ENCODE results near the gene MRLN. TPM values are rescaled to one million over a fixed set of nuclear protein-coding genes. Genes with fewer than 3 reads are reported as not detected.
A peak's percentile ranks its signal among the peaks of the same experiment; 100 is the strongest.

The MRLN gene
- total and polyA plus RNA-seq, 10 of the 15 experiments (the other 5 are each of a cell fraction or from before 2014, with no cell fraction given) = 0.19 TPM; not detected in 9

DNA sequence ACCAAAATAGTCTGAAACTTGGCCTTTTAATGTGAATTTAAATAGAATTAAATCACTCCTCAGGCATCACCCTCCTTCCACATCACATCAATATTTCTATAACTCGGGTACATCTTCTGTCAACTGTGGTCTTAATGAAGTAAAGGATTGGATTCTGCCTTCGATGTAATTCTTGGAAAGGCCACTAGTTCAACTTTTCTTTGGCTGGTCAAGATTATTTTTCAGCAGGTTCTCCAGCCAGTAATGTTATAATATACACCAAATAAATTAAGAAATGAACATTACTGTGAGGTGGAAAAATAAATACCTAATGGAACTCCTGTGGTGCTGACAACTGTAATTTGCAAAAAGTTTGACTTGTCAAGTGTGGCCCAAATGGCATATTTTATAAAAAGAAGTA lies 33.9 kb downstream of the MRLN start:
- H3K4me2 ChIP-seq (ENCODE audit: control insufficient read depth, insufficient read depth) = no peak overlapping the region
- RAD21 ChIA-PET (ENCODE audit: unreplicated experiment) = interaction anchor here (0.6 kb wide), 1 partner anchor 55 kb away, joined by 3 read pairs; no protein-coding TSS in a partner anchor
- no peak for DNase-seq (ENCODE audit: low read depth, low spot score)
- CTCF ChIA-PET = no interaction called here
- no peaks in the 10 kb centered on the region for H3K4me1 ChIP-seq (ENCODE audit: control insufficient read depth, insufficient read depth, low read length)
- no peaks in the 10 kb centered on the region for H3K27me3 ChIP-seq (replicated peaks in 1 of 2; ENCODE audit: control insufficient read depth in 2 of 2, insufficient read depth in 2 of 2, low read length in 1 of 2)
- in situ Hi-C loops (cut with MboI) (no loop called here), intact Hi-C loops (cut with micrococcal nuclease; ENCODE audit: unreplicated experiment) (no loop called here)
- H3K4me3 ChIP-seq = no peak overlapping the region
- WGBS (ENCODE audit: insufficient coverage, insufficient replicate concordance, low lambda C conversion rate, missing lambda C conversion rate) = 0% methylated on average over 2 of the region's 2 CpGs
- no peaks in the 10 kb centered on the region for H3K79me2 ChIP-seq (ENCODE audit: control insufficient read depth, insufficient read depth, low read length)
- no peaks in the 10 kb centered on the region for H4K20me1 ChIP-seq (ENCODE audit: control insufficient read depth, insufficient read depth)
- SMC1A ChIA-PET (ENCODE audit: uncharacterized antibody, unreplicated experiment) = interaction anchor here (1.1 kb wide), 1 partner anchor 88 kb away, joined by 4 read pairs; no protein-coding TSS in a partner anchor
- no peak overlapping the region for H3K27ac ChIP-seq (ENCODE audit: control insufficient read depth, insufficient read depth)
- POLR2A ChIA-PET = no interaction called here
- ATAC-seq = no peak
- H3K36me3 ChIP-seq (ENCODE audit: control insufficient read depth in 2 of 2, insufficient read depth in 2 of 2, low read length in 1 of 2) = no peaks in the 10 kb centered on the region
- H2AFZ ChIP-seq (ENCODE audit: control insufficient read depth, low read depth, low read length) = no peak overlapping the region
- TF ChIP-seq HDAC2 (IDR thresholded peaks at IDR 0.05) (no peak), MXI1 (IDR thresholded peaks at IDR 0.05; ENCODE audit: low read depth, low read length) (no peak)
- TF ChIP-seq, protein P1, sequence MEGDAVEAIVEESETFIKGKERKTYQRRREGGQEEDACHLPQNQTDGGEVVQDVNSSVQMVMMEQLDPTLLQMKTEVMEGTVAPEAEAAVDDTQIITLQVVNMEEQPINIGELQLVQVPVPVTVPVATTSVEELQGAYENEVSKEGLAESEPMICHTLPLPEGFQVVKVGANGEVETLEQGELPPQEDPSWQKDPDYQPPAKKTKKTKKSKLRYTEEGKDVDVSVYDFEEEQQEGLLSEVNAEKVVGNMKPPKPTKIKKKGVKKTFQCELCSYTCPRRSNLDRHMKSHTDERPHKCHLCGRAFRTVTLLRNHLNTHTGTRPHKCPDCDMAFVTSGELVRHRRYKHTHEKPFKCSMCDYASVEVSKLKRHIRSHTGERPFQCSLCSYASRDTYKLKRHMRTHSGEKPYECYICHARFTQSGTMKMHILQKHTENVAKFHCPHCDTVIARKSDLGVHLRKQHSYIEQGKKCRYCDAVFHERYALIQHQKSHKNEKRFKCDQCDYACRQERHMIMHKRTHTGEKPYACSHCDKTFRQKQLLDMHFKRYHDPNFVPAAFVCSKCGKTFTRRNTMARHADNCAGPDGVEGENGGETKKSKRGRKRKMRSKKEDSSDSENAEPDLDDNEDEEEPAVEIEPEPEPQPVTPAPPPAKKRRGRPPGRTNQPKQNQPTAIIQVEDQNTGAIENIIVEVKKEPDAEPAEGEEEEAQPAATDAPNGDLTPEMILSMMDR (IDR thresholded peaks at IDR 0.05 in 2 of 3, conservative IDR thresholded peaks at IDR 0.05 in 1 of 3; ENCODE audit: control insufficient read depth in 2 of 3, extremely low read depth in 1 of 3, insufficient read depth in 1 of 3, low read depth in 3 of 3, low read length in 3 of 3) = peak in 1 of 3 experiments; percentile 6; a peak in 1 of 6 replicates
- no peaks in the 10 kb centered on the region for H3K9me3 ChIP-seq (replicated peaks; ENCODE audit: control insufficient read depth, insufficient read depth, low read length)
- no peak for FAIRE-seq
- BruUV-seq (replicated peaks) = no TSS peak
- H3K9ac ChIP-seq (ENCODE audit: control insufficient read depth, insufficient read depth, low read length) = no peak overlapping the region

DNA sequence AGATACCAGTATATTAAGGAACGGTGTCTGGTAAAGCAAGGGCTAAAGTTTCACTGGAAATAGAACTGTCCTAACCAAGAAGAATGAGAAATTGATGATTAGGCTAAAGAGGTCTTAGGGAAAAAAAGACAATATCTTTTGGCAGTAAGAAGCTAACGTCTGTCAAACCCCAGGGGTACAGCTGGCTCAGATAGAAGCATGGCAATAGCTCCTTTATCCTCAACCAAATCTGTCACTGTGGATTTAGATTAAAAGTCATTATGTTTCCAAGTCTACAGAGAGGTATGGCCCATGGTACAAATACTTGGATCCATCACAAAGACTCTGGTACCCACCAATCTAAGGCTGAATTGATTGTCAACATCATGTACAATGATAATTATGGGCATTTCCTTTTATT lies 35.0 kb downstream of the MRLN start:
- WGBS (ENCODE audit: insufficient coverage, insufficient replicate concordance, low lambda C conversion rate, missing lambda C conversion rate) = 4% methylated on average over 2 of the region's 2 CpGs
- TF ChIP-seq SUPT20H (IDR thresholded peaks at IDR 0.05; ENCODE audit: borderline replicate concordance, control insufficient read depth, low read depth, low read length) (no peak), RBBP5 (conservative IDR thresholded peaks at IDR 0.05) (no peak), IKZF2 (IDR thresholded peaks at IDR 0.05) (no peak), JUNB (IDR thresholded peaks at IDR 0.05) (no peak), LARP7 (IDR thresholded peaks at IDR 0.05) (no peak), RAD21 (IDR thresholded peaks at IDR 0.05; ENCODE audit: insufficient read depth, low read depth, low read length) (no peak)
- TF ChIP-seq, protein P2, sequence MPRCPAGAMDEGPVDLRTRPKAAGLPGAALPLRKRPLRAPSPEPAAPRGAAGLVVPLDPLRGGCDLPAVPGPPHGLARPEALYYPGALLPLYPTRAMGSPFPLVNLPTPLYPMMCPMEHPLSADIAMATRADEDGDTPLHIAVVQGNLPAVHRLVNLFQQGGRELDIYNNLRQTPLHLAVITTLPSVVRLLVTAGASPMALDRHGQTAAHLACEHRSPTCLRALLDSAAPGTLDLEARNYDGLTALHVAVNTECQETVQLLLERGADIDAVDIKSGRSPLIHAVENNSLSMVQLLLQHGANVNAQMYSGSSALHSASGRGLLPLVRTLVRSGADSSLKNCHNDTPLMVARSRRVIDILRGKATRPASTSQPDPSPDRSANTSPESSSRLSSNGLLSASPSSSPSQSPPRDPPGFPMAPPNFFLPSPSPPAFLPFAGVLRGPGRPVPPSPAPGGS (IDR thresholded peaks at IDR 0.05; ENCODE audit: borderline replicate concordance, insufficient read depth, low read depth, low read length, poor library complexity, severe bottlenecking) = no peak

More for the DNA sequence above, 35.0 kb downstream of the MRLN start:
- Histone ChIP-seq H3K9ac (ENCODE audit: control insufficient read depth, insufficient read depth, low read length) (no peak overlapping the region), H2AFZ (ENCODE audit: control insufficient read depth, low read depth, low read length) (no peak overlapping the region), H4K20me1 (ENCODE audit: control insufficient read depth, insufficient read depth) (no peaks in the 10 kb centered on the region), H3K27ac (ENCODE audit: control insufficient read depth, insufficient read depth) (no peak overlapping the region), H3K4me1 (ENCODE audit: control insufficient read depth, insufficient read depth, low read length) (no peaks in the 10 kb centered on the region), H3K27me3 (replicated peaks in 1 of 2; ENCODE audit: control insufficient read depth in 2 of 2, insufficient read depth in 2 of 2, low read length in 1 of 2) (no peaks in the 10 kb centered on the region; a peak in 1 of 4 replicates), H3K4me2 (ENCODE audit: control insufficient read depth, insufficient read depth) (no peak overlapping the region), H3K9me3 (replicated peaks; ENCODE audit: control insufficient read depth, insufficient read depth, low read length) (no peaks in the 10 kb centered on the region), H3K79me2 (ENCODE audit: control insufficient read depth, insufficient read depth, low read length) (no peaks in the 10 kb centered on the region), H3K36me3 (ENCODE audit: control insufficient read depth in 2 of 2, insufficient read depth in 2 of 2, low read length in 1 of 2) (no peaks in the 10 kb centered on the region), H3K4me3 (no peak overlapping the region)
- ChIA-PET RAD21 (ENCODE audit: unreplicated experiment) (no interaction called here), CTCF (interaction anchor here (1.1 kb wide), 1 partner anchor 17 kb away, joined by 3 read pairs; no protein-coding TSS in a partner anchor), POLR2A (no interaction called here), SMC1A (ENCODE audit: uncharacterized antibody, unreplicated experiment) (no interaction called here)
- ATAC-seq (no peak), DNase-seq (ENCODE audit: low read depth, low spot score) (no peak), FAIRE-seq (no peak)
- BruUV-seq (replicated peaks) = no TSS peak
- intact Hi-C loops (cut with micrococcal nuclease; ENCODE audit: unreplicated experiment) = no loop called here
- in situ Hi-C loops (cut with MboI) = no loop called here

Data from GM12878 (cell line).